Prostate gland (tissue), 2 donors: ENCODE results near the gene TRAF3IP3.

ENCODE experiments used
- CTCF ChIP-seq, 4 experiments: fragments of 200-600 bp in 2 of 4; fragments of 450-650 bp in 2 of 4; sonication (generic) in 2 of 4; IDR thresholded peaks; 1 replicate in 3 of 4; 2 replicates in 1 of 4; pipeline ENCODE4 v1.5.1; 2016 to 2019; ENCODE audit warnings: antibody characterized with exemption in 4 of 4, mild to moderate bottlenecking in 2 of 4, moderate library complexity in 2 of 4
- POLR2A ChIP-seq: fragments of 450-650 bp; IDR thresholded peaks from one replicate; pipeline ENCODE4 v1.6.1; 2016; ENCODE audit warnings: antibody characterized with exemption, mild to moderate bottlenecking
- POLR2AphosphoS5 ChIP-seq: sonication (generic); formaldehyde crosslinking; IDR thresholded peaks from one replicate; pipeline ENCODE4 v1.6.1; 2017; ENCODE audit warnings: antibody characterized with exemption

DNA sequence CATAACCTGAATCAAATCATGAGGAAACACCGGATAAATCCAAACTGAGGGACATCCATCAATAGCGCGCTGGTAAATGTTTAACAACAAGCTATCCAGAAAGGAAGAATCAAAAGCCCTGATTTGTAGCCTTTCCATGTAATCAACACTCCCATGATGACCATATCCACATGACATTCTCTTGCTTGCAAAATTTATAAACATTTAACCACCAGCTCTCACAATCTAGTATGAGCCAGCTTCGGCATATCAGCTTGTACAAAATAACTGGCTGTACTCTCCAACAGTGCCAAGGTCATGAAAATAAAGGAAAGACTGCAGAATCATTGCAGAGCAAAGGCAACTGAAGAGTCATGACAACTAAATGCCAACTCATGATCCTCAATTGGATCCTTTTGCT lies 35.5 kb upstream of the TRAF3IP3 start:
- no peak for TF ChIP-seq CTCF (IDR thresholded peaks at IDR 0.05)
- no peak for TF ChIP-seq POLR2A
- TF ChIP-seq POLR2AphosphoS5: no peak
